CD4-positive, alpha-beta T cell (primary cell): ENCODE measurements around the gene PTTG2. TPM values are rescaled to one million over a fixed set of nuclear protein-coding genes. Genes with fewer than 3 reads are reported as not detected.

Experiments
- ATAC-seq: fragments of 200-7000 bp; cut with Tn5 transposase; one replicate; pipeline ENCODE4 v1.10.0; 2022; ENCODE audit warnings: mild to moderate bottlenecking; ENCODE audit not compliant: poor library complexity
- CTCF ChIA-PET: fragments of 350-600 bp; sonication (Branson Sonifier 250); formaldehyde crosslinking; loops from one replicate; lab custom pipeline; 2021; ENCODE audit warnings: antibody characterized with exemption, inconsistent platforms; lab: Charles Lee
- POLR2A ChIA-PET: fragments of 350-600 bp; sonication (Branson Sonifier 250); formaldehyde crosslinking; loops from one replicate; lab custom pipeline; 2021; ENCODE audit warnings: antibody characterized with exemption, inconsistent platforms; lab: Charles Lee
- DNase-seq, 14 experiments: peaks; one replicate each; pipeline ENCODE4 v3.0.0-alpha.2; 2013 to 2020; ENCODE audit warnings: mixed read lengths in 2 of 14
- H3K27ac ChIP-seq, 2 donors: one replicate each; pipeline versions ENCODE4 v1.5.1 to v1.7.0; 2013; ENCODE audit warnings: low read length in 2 of 2, low read depth in 1 of 2, mild to moderate bottlenecking in 1 of 2
- H3K27me3 ChIP-seq, 2 experiments: 1 replicate in 1 of 2; 2 replicates in 1 of 2; pipeline versions ENCODE4 v1.6.1 to v1.7.0; 2013; ENCODE audit warnings: low read length in 2 of 2, control low read depth in 1 of 2, mild to moderate bottlenecking in 1 of 2, moderate library complexity in 1 of 2; ENCODE audit not compliant: insufficient read depth in 2 of 2, control insufficient read depth in 1 of 2
- H3K36me3 ChIP-seq: one replicate; pipeline ENCODE4 v1.6.1; 2013; ENCODE audit warnings: low read length, control low read depth; ENCODE audit not compliant: insufficient read depth
- H3K4me1 ChIP-seq: one replicate; pipeline ENCODE4 v1.6.1; 2013; ENCODE audit warnings: low read length, control low read depth; ENCODE audit not compliant: insufficient read depth
- H3K4me3 ChIP-seq: one replicate; pipeline ENCODE4 v1.5.1; 2013; ENCODE audit warnings: mild to moderate bottlenecking, low read length, moderate library complexity
- H3K9me3 ChIP-seq, 2 experiments: 1 replicate in 1 of 2; 2 replicates in 1 of 2; pipeline versions ENCODE4 v1.6.1 to v1.7.0; 2013; ENCODE audit warnings: low read length in 2 of 2, mild to moderate bottlenecking in 2 of 2, control low read depth in 1 of 2, moderate library complexity in 1 of 2; ENCODE audit not compliant: control insufficient read depth in 1 of 2, insufficient read depth in 1 of 2
- H3K27ac Mint-ChIP-seq: one replicate; pipeline ENCODE4 v1.8.0; 2020; ENCODE audit warnings: mixed read lengths
- H3K27me3 Mint-ChIP-seq: one replicate; pipeline ENCODE4 v1.8.0; 2021; ENCODE audit warnings: mixed read lengths
- H3K36me3 Mint-ChIP-seq: one replicate; pipeline ENCODE4 v1.8.0; 2021; ENCODE audit warnings: low read depth, mixed read lengths
- H3K4me1 Mint-ChIP-seq: one replicate; pipeline ENCODE4 v1.8.0; 2021; ENCODE audit warnings: low read depth, mixed read lengths
- H3K4me3 Mint-ChIP-seq: one replicate; pipeline ENCODE4 v1.8.0; 2020; ENCODE audit warnings: mild to moderate bottlenecking, mixed read lengths
- H3K9me3 Mint-ChIP-seq: one replicate; pipeline ENCODE4 v1.8.0; 2020; ENCODE audit warnings: mixed read lengths
- intact Hi-C, 2 experiments: fragments of 100-400 bp; cut with DNase I in 1 of 2; cut with micrococcal nuclease in 1 of 2; formaldehyde crosslinking; loops; one replicate each; pipeline versions ENCODE4 v1.15.1 to v1.9.0; 2023 to 2025; cut with DNase I, micrococcal nuclease
- total RNA-seq, 174 experiments: library from RNA in 2 of 174; stranded (reverse) in 2 of 174; gene quantifications; one replicate each; pipeline ENCODE4 v1.2.3 and lab custom pipeline; 2021 to 2026
- TF ChIP-seq, protein P1 (sequence below): fragments of 200-600 bp; IDR thresholded peaks from one replicate; pipeline ENCODE4 v1.8.0; 2022; ENCODE audit warnings: antibody characterized with exemption, mild to moderate bottlenecking

PTTG2 gene
- total RNA-seq, 2 experiments from 2014 or later, result 0.55 to 1.3 TPM

DNA sequence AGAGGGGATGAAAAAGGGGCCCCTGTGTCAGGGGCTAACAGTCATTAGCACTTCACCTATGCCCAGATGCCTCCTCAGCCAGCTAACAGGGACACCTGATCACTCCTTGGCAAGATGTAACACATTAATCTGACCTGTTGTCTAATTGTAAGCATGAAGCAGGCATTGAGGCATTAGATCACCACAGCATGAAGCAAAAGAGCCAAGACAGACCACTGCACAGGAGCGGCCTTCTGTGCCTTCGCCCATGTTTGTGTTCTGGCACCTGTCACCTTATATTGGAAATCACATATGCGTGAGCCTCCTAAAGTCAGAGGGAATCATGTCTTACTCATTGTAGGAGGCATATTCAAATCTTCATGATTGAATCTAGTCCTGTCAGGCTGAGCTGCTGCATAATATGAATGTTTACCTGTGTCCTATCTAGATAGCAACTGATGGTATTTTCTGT lies 48.4 kb downstream of the PTTG2 start:
- no peaks in the 10 kb centered on the region for H3K27me3 Mint-ChIP-seq
- Histone ChIP-seq H3K4me3 (no peak overlapping the region), H3K27ac (no peak overlapping the region), H3K4me1 (no peaks in the 10 kb centered on the region), H3K36me3 (no peaks in the 10 kb centered on the region), H3K9me3 (no peaks in the 10 kb centered on the region), H3K27me3 (no peaks in the 10 kb centered on the region)
- H3K27ac Mint-ChIP-seq, result no peak overlapping the region
- H3K9me3 Mint-ChIP-seq, result no peaks in the 10 kb centered on the region
- no peak for ATAC-seq
- peaks cover under 1% of the 10 kb centered on the region for H3K36me3 Mint-ChIP-seq
- DNase-seq, result no peak
- intact Hi-C loops, result no loop called here
- TF ChIP-seq, protein P1, sequence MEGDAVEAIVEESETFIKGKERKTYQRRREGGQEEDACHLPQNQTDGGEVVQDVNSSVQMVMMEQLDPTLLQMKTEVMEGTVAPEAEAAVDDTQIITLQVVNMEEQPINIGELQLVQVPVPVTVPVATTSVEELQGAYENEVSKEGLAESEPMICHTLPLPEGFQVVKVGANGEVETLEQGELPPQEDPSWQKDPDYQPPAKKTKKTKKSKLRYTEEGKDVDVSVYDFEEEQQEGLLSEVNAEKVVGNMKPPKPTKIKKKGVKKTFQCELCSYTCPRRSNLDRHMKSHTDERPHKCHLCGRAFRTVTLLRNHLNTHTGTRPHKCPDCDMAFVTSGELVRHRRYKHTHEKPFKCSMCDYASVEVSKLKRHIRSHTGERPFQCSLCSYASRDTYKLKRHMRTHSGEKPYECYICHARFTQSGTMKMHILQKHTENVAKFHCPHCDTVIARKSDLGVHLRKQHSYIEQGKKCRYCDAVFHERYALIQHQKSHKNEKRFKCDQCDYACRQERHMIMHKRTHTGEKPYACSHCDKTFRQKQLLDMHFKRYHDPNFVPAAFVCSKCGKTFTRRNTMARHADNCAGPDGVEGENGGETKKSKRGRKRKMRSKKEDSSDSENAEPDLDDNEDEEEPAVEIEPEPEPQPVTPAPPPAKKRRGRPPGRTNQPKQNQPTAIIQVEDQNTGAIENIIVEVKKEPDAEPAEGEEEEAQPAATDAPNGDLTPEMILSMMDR, result no peak
- no peak overlapping the region for H3K4me3 Mint-ChIP-seq
- peaks cover 27% of the 10 kb centered on the region for H3K4me1 Mint-ChIP-seq
- CTCF ChIA-PET, result no interaction called here
- POLR2A ChIA-PET, result no interaction called here

DNA sequence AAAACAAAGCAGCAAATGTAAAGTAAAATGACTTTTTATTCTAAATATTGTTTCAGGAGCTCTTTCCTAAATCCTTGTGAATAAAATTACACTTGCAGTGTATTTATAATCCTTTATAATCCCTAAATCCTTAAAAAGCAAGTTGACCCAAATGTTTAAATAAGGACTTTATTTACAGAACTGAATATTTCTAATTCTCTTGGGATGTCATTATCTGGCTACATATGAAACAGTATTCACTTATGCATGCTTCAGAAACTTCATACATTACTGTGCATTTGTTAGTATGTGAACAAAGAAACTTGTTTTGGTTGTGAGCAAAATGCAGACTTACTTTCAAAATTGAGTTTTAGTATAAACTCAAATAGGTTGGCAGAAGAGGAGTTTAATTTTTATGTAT lies 49.2 kb downstream of the PTTG2 start:
- H3K27me3 Mint-ChIP-seq, result no peaks in the 10 kb centered on the region
- Histone ChIP-seq H3K27me3 (no peaks in the 10 kb centered on the region), H3K9me3 (no peaks in the 10 kb centered on the region), H3K36me3 (no peaks in the 10 kb centered on the region), H3K4me1 (no peaks in the 10 kb centered on the region), H3K27ac (no peak overlapping the region), H3K4me3 (no peak overlapping the region)
- H3K9me3 Mint-ChIP-seq, result no peaks in the 10 kb centered on the region
- DNase-seq, result no peak
- no peak overlapping the region for H3K27ac Mint-ChIP-seq
- no peak overlapping the region for H3K4me3 Mint-ChIP-seq
- intact Hi-C loops, result no loop called here
- ChIA-PET POLR2A (no interaction called here), CTCF (no interaction called here)
- no peak for ATAC-seq
- H3K4me1 Mint-ChIP-seq, result peaks cover 21% of the 10 kb centered on the region
- TF ChIP-seq, protein P1, result no peak
- H3K36me3 Mint-ChIP-seq, result peaks cover 7% of the 10 kb centered on the region

DNA sequence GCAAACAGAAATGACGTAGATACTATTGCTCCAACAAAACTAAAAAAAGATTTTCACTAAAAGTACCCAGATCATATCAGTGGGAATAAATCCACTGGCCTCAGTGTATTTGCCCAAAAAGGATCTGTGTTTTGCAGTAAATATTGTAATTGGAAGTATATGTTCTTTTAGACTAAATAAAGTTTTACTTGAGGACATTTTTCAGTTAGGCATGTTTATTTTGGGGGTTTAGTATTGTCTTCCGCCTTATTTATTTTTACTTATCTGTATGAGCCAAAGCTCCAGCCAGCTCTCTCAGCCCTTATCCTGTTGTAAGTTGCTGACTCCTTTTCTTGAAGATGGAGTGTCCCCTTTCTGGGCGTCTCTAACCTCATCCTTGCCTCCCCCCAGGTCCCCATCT lies 49.8 kb downstream of the PTTG2 start:
- CTCF ChIA-PET, result no interaction called here
- Mint-ChIP-seq H3K27ac (no peak overlapping the region), H3K27me3 (no peaks in the 10 kb centered on the region), H3K4me1 (peaks cover 16% of the 10 kb centered on the region), H3K36me3 (peaks cover 12% of the 10 kb centered on the region), H3K4me3 (no peak overlapping the region), H3K9me3 (no peaks in the 10 kb centered on the region)
- Histone ChIP-seq H3K4me1 (no peaks in the 10 kb centered on the region), H3K27me3 (no peaks in the 10 kb centered on the region), H3K4me3 (no peak overlapping the region), H3K36me3 (peaks cover 4% of the 10 kb centered on the region), H3K9me3 (no peaks in the 10 kb centered on the region), H3K27ac (no peak overlapping the region)
- DNase-seq (no peak), ATAC-seq (no peak)
- TF ChIP-seq, protein P1, result no peak
- POLR2A ChIA-PET, result no interaction called here
- intact Hi-C loops, result no loop called here

Other genes with a start within 250 kb of the PTTG2 start
- gene PGM2, start 133.7 kb upstream of the PTTG2 start, total RNA-seq, result 10 to 100 TPM; 10.7 to 11.8 TPM
- 10 to 100 TPM; 40.7 to 46.5 TPM for gene TBC1D1, start 69.3 kb upstream of the PTTG2 start, total RNA-seq